Stimulated activated CD4-positive, alpha-beta T cell treated with anti-CD3 and anti-CD28 coated beads, Interleukin-12 subunit alpha, Interleukin-12 subunit beta, amount 100 ng/mL, for 4 hours (primary cell): Measurements from ENCODE around the gene AGAP6.
"Not testable (repeated sequence)": the region's sequence is repeated elsewhere in the genome, so short reads cannot be mapped to it uniquely, and the experiment has no call there.

Experiments
- DNase-seq: peaks from one replicate; pipeline ENCODE4 v3.0.0-alpha.2; 2020

The AGAP6 gene

GRCh38 chr10:49988376-49988775 is at the start of gene AGAP6:
Gene AGAP6 (plus strand): TSS chr10:49988406. CDS start chr10:49988716, 310 bp downstream.
- DNase-seq: not testable (repeated sequence)

GRCh38 chr10:49941447-49942338 is 46.5 kb upstream of the AGAP6 start, which contains the start of the genes PARG and TIMM23B:
Gene PARG (minus strand): TSS chr10:49942027. CDS start chr10:49941725, 302 bp downstream.
Gene TIMM23B (plus strand): TSS chr10:49942053. CDS start chr10:49942195, 142 bp downstream.
- peak; percentile 73 for DNase-seq

DNA sequence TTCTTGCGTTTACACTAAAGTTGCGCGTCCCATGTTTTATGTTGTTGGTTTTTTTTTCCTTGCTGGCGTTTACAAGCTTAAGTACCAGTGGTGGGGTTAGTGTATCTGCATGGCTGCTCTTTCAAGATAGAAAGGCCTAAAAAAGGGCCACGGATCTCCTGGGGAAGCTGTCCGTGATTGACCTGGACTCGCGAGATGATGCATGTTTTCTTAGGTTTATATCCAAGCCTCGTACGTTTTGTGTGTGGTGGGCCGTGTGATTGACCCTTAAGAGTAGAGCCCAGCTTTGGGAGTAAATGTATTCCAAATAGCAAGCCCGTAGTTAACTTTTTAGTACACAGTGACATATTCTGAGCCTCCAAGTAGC is 45.9 kb upstream of the AGAP6 start:
- not testable (repeated sequence) for DNase-seq

- DNase-seq: not testable (repeated sequence)
Measured at GRCh38 chr10:49943607-49944006, 44.6 kb upstream of the AGAP6 start.

GRCh38 chr10:49948142-49948541 is 40.1 kb upstream of the AGAP6 start:
- not testable (repeated sequence) for DNase-seq

DNA sequence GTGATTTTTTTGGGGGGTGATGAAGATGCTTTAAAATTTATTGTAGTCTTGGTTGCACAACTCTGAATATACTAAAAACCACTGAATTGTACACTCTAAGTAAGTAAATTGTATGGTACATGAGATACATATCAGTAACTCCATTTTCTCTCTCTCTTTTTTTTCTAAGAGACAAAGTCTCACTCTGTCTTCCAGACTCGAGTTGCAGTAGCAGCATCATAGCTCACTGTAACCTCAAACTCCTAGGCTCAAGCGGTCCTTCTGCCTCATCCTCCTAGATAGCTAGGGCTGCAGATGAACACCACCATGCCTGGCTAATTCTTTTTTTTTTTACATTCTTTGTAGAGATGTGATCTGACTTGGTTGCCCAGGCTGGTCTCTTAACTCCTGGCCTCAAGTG is 39.5 kb upstream of the AGAP6 start:
- not testable (repeated sequence) for DNase-seq

GRCh38 chr10:49952006-49952405 is 36.2 kb upstream of the AGAP6 start:
- DNase-seq: not testable (repeated sequence)

GRCh38 chr10:49953122-49953521 is 35.1 kb upstream of the AGAP6 start:
- not testable (repeated sequence) for DNase-seq

- DNase-seq: not testable (repeated sequence)
Measured at GRCh38 chr10:49970331-49970857, 17.8 kb upstream of the AGAP6 start.

GRCh38 chr10:49971466-49971865 is 16.7 kb upstream of the AGAP6 start:
- DNase-seq: not testable (repeated sequence)

DNA sequence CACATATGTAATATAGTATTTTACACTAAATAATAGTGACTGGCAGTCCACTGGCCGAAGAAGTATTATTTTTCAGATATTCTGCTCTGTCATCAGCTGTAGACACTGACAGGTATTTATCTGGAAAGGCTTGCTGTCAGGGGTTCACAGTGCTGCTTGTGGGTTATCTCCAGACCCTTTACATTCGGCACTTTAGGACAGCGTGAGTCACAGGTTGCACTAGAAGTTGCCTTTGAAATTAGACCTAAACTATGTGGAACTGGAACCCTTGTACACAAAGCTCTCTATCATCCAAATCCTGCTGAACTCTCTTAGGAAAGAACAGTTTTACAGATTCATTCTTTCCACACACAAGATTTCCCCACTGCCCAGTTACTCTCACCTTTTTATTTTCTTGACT is 16.1 kb upstream of the AGAP6 start:
- DNase-seq: not testable (repeated sequence)

DNA sequence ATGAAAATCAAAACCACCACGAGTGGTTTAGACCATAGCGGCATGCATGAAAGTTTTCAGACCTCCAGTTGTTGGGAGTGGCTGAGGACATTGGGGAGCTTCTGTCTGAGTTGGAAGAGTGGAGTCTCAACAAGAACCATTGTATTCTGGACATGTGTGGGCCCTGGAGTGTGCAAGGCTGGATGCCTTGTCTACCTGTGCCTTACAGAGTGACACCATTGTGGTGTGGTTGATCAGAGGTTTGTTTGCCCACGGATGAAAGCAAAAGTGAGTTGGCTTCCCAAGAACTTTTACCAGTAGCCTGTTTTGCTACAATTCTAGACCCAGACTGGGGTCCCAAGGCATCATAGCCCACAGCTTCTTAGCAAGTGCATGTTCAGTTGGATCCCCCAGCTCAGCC is 10.4 kb upstream of the AGAP6 start:
- not testable (repeated sequence) for DNase-seq

GRCh38 chr10:49987207-49987606 is 999 bp upstream of the AGAP6 start:
- not testable (repeated sequence) for DNase-seq

DNA sequence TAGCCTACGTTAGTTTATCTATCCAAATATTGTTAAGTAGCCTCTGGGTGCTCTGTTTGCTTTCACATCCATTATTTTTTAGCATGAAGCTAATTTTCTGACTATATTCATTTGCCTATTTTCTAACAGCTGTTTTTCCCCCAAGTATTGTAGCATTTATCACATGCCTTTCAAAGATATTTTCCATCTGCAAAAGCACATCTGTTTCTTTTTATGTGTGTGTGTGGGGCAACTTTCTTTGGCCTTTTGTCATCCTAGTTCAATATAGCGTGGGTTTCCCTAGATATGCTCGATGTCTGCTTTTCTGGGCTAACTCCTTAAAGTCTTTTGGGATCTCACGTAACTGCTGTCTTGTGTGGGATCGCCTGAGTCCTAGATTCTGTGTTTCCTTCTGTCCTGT is 7.1 kb downstream of the AGAP6 start:
- not testable (repeated sequence) for DNase-seq

DNA sequence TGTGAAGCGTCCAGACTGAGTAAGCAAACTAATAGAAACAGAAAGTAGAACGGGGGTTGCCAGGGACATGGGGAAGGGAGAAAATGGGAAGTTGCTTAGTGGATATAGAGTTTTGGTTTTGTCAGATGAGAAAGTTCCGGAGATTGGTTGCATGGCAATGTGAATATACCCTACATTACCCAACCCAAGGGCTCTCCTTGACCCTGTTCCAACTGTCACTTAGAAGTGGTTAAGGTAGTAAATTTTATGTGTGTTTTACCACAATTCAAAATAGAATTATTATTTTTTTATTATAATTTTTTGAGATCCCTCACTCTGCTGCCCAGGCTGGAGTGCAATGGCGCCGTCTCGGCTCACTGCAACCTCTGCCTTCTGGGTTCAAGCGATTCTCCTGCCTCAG is 25.8 kb downstream of the AGAP6 start:
- DNase-seq: not testable (repeated sequence)

GRCh38 chr10:50015596-50016220 is 27.5 kb downstream of the AGAP6 start:
- DNase-seq: not testable (repeated sequence)

GRCh38 chr10:50016926-50017325 is 28.7 kb downstream of the AGAP6 start:
- DNase-seq: not testable (repeated sequence)

GRCh38 chr10:50017646-50018045 is 29.4 kb downstream of the AGAP6 start:
- not testable (repeated sequence) for DNase-seq

DNA sequence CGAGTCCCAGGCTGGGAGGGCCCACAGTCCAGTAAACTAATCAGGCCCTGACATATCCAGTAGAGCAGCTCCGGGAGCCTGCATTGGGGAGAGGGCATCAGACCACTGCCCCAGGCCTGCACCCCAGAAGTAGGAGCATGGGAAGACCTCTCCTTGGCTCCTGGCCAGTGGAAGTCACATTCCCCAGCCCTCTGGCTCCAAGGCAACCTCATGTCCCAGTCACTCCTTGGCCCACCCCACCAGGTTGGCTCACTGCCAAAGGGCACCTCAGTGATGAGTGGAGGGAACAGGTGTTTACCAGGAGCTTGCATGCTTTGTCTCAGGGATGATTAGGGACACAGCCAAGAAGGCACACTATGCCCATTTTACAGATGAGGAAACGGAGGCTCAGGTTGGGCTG is 31.1 kb downstream of the AGAP6 start:
- DNase-seq: not testable (repeated sequence)

- DNase-seq: not testable (repeated sequence)
Measured at GRCh38 chr10:50020451-50021024, 32.3 kb downstream of the AGAP6 start.

DNA sequence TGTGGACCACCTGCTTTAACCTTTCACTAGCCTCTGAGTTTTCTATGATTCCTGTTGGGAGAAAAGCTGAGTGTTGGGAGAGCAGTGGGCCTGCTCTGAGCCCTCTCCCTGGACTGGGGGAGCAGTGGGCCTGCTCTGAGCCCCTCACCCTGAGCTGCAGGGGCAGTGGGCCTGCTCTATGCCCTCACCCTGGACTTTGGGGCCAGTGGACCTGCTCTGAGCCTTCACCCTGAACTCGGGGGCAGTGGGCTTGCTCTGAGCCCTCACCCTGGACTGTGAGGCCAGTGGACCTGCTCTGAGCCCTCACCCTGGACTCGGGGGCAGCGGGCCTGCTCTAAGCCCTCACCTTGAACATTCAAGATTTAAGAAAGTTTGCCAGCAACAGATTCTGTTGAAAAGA is 33.4 kb downstream of the AGAP6 start:
- DNase-seq: no peak

DNA sequence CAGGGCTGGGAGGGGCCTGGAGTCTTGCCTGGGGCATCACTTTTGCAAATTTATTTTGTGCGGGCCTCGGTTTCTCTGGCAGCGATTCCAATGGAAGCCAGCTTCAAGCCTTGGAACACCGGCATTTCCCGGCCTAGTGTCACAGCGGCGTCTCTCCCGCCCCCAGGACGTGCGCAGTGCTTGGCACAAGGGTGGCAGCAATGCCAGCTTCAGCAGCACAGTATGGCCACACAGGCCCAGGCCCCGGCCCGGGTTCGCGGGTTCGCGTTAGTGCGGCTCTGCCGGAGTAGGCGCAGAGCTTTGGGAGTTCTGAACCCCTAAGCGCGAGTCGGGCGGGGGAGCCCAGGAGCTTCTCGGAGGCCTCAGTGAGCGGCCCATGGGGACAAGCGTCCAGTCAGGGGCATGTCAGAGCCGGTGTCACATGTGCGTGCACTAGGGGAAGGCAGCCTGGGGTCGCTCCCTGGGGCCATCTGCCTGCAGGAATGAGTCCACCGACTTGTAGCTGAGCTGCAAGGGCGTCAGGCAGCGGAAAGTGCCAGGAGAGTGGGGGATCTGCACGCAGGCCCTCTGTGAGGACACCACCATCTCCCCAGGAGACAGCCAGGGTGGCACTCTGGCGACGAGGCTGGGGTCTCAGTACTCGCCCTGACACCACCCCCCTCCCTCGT is 36.6 kb downstream of the AGAP6 start:
- DNase-seq: not testable (repeated sequence)

GRCh38 chr10:50025627-50026026 is 37.4 kb downstream of the AGAP6 start:
- no peak for DNase-seq
